Activated T-helper 1 cell treated with anti-CD3 and anti-CD28 coated beads, Interleukin-12 subunit alpha, Interleukin-12 subunit beta, Interleukin-2, Interleukin-4 antibody, amounts not matched to agents 30 ng/mL and 10 ng/mL and 1 ng/mL, durations not matched to agents 14 hours and 24 hours and 36 hours (primary cell): ENCODE measurements around the gene RPL31. TPM values are rescaled to one million over a fixed set of nuclear protein-coding genes. Genes with fewer than 3 reads are reported as not detected.

ENCODE experiments used
- DNase-seq: peaks from one replicate; pipeline ENCODE4 v3.0.0; 2021; ENCODE audit warnings: low spot score
- H3K27ac Mint-ChIP-seq: one replicate; pipeline ENCODE4 v1.8.0; 2021; ENCODE audit warnings: mild to moderate bottlenecking, mixed read lengths
- H3K27me3 Mint-ChIP-seq: one replicate; pipeline ENCODE4 v1.8.0; 2022; ENCODE audit warnings: mild to moderate bottlenecking, moderate library complexity, mixed read lengths; ENCODE audit not compliant: insufficient read depth
- H3K36me3 Mint-ChIP-seq: one replicate; pipeline ENCODE4 v1.8.0; 2021; ENCODE audit warnings: low read depth, mixed read lengths
- H3K4me1 Mint-ChIP-seq: one replicate; pipeline ENCODE4 v1.8.0; 2021; ENCODE audit warnings: low read depth, mixed read lengths
- H3K4me3 Mint-ChIP-seq: one replicate; pipeline ENCODE4 v1.8.0; 2021; ENCODE audit warnings: mild to moderate bottlenecking, moderate library complexity, mixed read lengths
- H3K9me3 Mint-ChIP-seq: one replicate; pipeline ENCODE4 v1.8.0; 2021; ENCODE audit warnings: mixed read lengths
- intact Hi-C: fragments of 100-400 bp; cut with micrococcal nuclease; formaldehyde crosslinking; loops from one replicate; pipeline ENCODE4 v1.15.1; 2024
- total RNA-seq: library from RNA; stranded (reverse); gene quantifications from 2 replicates; pipeline ENCODE4 v1.2.3, GENCODE V29; 2022

The RPL31 gene
- total RNA-seq, 1 donor from 2014 or later, result 1,092 TPM

DNA sequence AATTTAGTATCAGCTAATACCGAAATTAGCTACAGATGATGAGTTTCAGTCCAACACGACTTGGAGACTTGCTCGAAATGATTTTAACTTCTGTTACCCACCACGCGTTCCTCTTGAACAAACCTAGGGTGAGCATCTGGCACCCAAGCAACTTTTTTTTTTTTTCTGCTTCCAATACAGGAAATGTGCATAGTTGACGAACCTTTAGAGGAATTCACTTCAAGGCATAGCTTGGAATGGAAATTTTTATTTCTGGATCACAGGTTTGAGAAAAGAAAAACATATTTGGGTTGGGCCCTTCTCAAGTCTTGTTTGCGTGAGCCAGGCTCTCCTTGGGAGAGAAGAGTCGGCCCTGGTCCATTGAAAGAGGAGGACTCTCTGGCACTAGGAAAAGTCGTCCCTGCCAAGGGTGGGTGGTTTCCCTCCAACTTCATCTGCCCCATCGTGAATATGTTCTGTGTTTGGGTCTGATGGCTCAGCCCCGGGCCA lies 37.4 kb upstream of the RPL31 start:
- Mint-ChIP-seq H3K4me3 (no peak overlapping the region), H3K36me3 (no peaks in the 10 kb centered on the region), H3K9me3 (no peaks in the 10 kb centered on the region), H3K27me3 (no peaks in the 10 kb centered on the region), H3K4me1 (no peaks in the 10 kb centered on the region), H3K27ac (no peak overlapping the region)
- intact Hi-C loops, result no loop called here
- no peak for DNase-seq

DNA sequence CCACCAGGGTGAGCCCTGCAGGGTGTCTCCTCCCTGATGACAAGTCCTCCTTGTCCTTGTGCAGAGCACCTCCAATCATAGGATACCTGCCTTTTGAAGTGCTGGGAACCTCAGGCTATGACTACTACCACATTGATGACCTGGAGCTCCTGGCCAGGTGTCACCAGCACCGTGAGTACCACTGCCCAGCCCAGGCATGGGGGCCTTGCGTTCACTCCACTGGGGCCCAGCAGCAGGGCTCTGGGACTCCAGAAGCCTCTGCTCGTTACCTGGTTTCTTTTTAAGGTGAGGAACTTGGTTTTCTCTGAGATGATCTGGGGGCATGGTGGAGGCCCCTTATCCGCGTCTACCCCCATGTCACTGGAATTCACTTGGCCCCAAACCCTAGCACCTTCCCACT lies 36.5 kb upstream of the RPL31 start:
- H3K9me3 Mint-ChIP-seq, result no peaks in the 10 kb centered on the region
- no peaks in the 10 kb centered on the region for H3K36me3 Mint-ChIP-seq
- no peak for DNase-seq
- no peak overlapping the region for H3K27ac Mint-ChIP-seq
- H3K4me3 Mint-ChIP-seq, result no peak overlapping the region
- H3K27me3 Mint-ChIP-seq, result no peaks in the 10 kb centered on the region
- no peaks in the 10 kb centered on the region for H3K4me1 Mint-ChIP-seq
- intact Hi-C loops, result no loop called here

DNA sequence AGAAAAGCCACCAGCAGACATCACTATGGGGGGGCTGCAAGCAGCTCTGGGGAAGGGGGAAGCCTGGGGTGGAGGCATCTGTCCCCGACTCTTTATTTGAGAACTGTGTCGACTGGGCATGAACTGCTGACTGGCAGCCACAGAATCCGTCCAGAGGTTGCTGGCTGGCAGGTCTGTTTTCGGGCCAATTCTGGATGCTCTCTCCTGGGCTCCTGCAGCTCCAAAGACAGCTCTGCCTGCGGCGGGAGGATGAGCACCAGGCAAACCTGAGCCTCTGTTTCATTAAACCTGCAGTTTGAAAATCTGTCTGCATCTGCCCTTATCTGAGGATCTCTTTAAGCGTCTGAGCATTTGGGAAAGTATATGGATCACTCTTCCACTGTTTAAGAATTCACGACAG lies 34.4 kb upstream of the RPL31 start:
- Mint-ChIP-seq H3K27ac (no peak overlapping the region), H3K27me3 (no peaks in the 10 kb centered on the region), H3K4me1 (no peaks in the 10 kb centered on the region), H3K36me3 (no peaks in the 10 kb centered on the region), H3K4me3 (no peak overlapping the region), H3K9me3 (no peaks in the 10 kb centered on the region)
- intact Hi-C loops, result loop anchor here (1.0 kb wide), 1 partner anchor 12 kb away; no protein-coding TSS in a partner anchor
- DNase-seq, result no peak

DNA sequence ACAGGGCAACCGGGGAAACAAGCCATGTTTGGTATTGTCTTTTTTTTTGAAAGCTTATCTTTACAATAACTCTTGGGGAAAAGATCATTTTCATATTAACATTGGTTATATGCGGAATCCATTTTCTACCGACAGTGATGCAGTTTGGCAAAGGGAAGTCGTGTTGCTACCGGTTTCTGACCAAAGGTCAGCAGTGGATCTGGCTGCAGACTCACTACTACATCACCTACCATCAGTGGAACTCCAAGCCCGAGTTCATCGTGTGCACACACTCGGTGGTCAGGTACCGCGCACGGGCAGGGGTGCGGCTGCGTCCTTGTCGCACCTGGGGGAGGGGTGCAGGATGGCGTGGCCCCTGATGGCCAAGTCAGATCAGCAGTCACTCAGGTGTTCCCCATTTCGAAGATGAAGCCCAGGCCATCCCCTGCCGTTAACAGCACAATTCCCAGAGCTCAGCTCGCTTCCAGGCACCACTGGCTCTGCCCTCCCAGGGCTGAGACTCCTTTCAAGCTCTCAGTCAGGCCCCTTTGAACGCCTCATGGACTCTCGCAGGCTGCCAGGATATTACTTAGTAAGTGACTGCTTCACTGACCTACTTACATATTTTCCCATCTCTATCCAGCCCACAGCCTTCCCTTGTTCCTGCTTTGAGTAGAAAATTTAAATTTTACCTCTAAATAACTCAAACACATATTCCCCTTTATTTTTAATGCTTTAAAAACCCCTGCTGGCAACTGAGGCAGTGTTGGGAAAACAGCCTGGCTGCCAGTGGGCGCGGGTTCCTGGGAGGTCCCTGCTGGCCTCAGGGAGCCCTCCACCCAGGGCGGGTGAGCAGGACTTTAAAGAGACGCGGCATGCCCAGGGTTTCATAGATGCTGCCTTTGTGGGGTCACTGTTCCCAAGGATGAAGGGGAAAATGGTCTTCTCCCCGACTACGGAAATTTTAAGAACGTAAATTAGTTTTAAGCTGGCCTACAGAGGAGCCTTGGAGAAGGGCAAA lies 33.6 kb upstream of the RPL31 start:
- no peaks in the 10 kb centered on the region for H3K4me1 Mint-ChIP-seq
- H3K4me3 Mint-ChIP-seq, result no peak overlapping the region
- no peak overlapping the region for H3K27ac Mint-ChIP-seq

DNA sequence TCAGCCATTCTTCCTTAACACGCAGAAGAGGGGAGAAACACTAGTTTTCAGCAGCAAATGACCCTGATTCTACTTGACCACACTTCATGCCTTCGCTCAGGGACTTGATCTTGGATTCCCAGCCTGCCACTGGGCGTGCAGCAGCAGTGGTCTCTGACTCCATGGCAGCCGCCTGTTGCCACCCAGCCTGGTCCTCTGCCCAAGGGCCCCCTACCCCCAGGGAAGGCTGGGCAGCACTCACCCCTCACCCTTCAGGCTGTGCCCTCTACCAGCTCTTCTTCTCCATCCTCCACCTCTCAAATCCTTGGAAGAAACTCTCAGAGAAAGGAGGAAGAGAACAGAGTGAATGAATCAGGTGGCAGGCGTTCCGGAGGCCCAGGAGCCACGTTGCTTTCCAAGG lies 32.1 kb upstream of the RPL31 start:
- intact Hi-C loops, result no loop called here
- Mint-ChIP-seq H3K27me3 (no peaks in the 10 kb centered on the region), H3K9me3 (no peaks in the 10 kb centered on the region), H3K27ac (no peak overlapping the region), H3K36me3 (no peaks in the 10 kb centered on the region), H3K4me1 (no peaks in the 10 kb centered on the region), H3K4me3 (no peak overlapping the region)
- DNase-seq, result no peak

More for the DNA sequence above, 33.6 kb upstream of the RPL31 start:
- no peak for DNase-seq
- Mint-ChIP-seq H3K36me3 (no peaks in the 10 kb centered on the region), H3K9me3 (no peaks in the 10 kb centered on the region), H3K27me3 (no peaks in the 10 kb centered on the region)
- intact Hi-C loops, result no loop called here

DNA sequence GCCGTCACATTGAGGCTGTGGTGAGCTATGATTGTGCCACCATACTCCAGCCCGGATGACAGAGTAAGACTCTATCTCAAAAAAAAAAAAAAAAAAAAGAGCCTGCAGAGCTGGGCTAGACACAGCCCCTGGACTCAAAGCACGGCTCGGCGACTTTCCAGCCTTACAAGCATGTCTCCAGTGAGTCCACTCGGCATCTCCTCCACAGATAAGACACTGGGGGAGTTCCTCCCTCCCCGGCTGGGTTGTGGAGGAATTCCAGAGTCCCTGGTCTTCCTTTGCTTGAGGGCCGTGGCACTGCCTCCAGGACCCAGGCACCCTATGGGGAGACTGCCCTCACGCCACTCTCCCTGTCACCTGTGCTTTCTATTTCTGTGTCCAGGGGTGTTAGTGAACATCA lies 30.9 kb upstream of the RPL31 start:
- no peak overlapping the region for H3K27ac Mint-ChIP-seq
- H3K9me3 Mint-ChIP-seq, result no peaks in the 10 kb centered on the region
- no peaks in the 10 kb centered on the region for H3K36me3 Mint-ChIP-seq
- H3K27me3 Mint-ChIP-seq, result no peaks in the 10 kb centered on the region
- no peak for DNase-seq
- no peaks in the 10 kb centered on the region for H3K4me1 Mint-ChIP-seq
- intact Hi-C loops, result no loop called here
- H3K4me3 Mint-ChIP-seq, result no peak overlapping the region

DNA sequence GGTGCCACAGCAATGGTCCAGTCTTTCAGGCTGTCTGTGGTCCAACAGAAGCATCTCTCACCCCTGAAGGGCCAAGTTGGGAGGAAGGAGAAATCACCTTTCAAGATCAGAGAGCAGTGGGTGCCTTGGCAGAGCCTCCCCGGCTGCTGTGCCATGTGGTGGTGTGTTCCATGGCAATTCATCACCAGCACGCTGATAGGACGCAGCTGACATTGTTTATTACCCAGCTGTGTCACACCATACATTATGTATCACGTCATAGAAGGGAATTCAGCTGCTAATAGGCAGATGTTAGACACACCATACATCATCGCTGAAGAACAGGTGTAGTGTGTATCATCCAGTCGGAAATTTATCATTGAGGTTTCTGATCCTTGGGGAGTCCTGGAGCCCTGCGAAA lies 29.6 kb upstream of the RPL31 start:
- no peak overlapping the region for H3K4me3 Mint-ChIP-seq
- no peaks in the 10 kb centered on the region for H3K4me1 Mint-ChIP-seq
- H3K9me3 Mint-ChIP-seq, result no peaks in the 10 kb centered on the region
- H3K27me3 Mint-ChIP-seq, result no peaks in the 10 kb centered on the region
- H3K36me3 Mint-ChIP-seq, result no peaks in the 10 kb centered on the region
- intact Hi-C loops, result no loop called here
- H3K27ac Mint-ChIP-seq, result no peak overlapping the region
- no peak for DNase-seq

DNA sequence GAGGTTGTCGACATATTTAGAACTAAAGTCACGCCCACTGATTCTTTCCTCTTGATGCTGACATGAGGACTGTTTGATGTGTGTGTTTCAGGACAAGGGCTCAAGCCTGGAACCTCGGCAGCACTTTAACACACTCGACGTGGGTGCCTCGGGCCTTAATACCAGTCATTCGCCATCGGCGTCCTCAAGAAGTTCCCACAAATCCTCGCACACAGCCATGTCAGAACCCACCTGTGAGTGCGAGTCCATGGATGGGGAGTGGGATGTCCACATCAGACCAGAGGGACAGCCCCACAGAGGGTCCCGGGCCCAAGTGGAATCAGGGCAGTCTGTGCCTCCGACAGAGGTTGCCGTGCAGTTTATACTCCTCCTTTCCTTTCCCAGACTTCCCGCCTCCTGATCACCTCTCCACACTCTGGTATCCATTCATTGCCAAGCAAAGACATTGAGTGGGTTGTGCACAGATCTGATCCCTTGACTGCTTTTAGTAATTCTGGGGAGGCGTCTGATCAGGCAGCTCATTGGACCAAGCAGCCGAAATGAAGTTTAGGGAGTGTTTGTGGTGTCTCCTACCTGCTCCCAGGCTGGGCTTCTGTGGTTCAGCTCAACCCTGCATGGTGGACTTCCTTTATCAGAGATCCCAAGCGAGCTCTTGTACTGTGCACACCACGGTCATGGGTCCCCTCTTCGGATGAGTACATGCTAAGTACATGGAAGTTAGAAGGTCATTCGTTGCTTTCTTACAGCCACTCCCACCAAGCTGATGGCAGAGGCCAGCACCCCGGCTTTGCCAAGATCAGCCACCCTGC lies 27.2 kb upstream of the RPL31 start:
- H3K36me3 Mint-ChIP-seq, result no peaks in the 10 kb centered on the region

DNA sequence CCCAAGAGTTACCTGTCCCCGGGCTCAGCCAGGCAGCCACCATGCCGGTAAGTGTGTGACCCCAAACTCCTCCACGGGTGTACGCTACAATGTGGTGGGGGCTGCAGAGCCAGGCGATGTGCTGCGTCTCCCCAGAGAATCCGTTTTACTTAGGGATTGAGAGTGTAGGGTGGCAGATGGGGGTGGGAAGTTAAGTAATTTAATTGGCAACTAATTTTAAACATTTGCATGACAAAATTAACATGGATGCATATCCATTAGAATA lies 26.6 kb upstream of the RPL31 start:
- Mint-ChIP-seq H3K27me3 (no peaks in the 10 kb centered on the region), H3K4me3 (no peak overlapping the region), H3K4me1 (no peaks in the 10 kb centered on the region), H3K27ac (no peak overlapping the region), H3K9me3 (no peaks in the 10 kb centered on the region), H3K36me3 (no peaks in the 10 kb centered on the region)
- no peak for DNase-seq
- intact Hi-C loops, result no loop called here

More for the DNA sequence above, 27.2 kb upstream of the RPL31 start:
- H3K27me3 Mint-ChIP-seq, result no peaks in the 10 kb centered on the region
- intact Hi-C loops, result no loop called here
- no peaks in the 10 kb centered on the region for H3K9me3 Mint-ChIP-seq
- H3K4me3 Mint-ChIP-seq, result no peak overlapping the region
- H3K27ac Mint-ChIP-seq, result no peak overlapping the region
- no peak for DNase-seq
- no peaks in the 10 kb centered on the region for H3K4me1 Mint-ChIP-seq

DNA sequence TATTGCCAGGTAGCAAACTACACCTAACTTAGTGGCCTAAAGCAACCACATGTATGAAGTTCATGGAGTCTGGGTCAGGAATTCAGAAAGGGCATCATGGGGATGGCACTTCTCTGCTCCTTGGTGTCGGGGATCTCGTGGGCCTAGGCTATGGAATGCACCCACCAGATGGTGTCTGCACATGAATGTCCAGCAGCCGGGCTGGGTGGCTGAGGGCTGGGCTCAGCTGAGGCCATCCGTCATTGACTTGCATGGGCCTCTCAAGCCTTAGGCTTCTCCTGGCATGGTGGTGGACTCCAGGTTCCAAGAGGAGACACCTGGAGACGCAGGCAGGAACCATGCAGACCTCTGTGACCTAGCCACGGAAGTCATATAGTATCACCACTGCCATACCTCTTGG lies 26.0 kb upstream of the RPL31 start:
- Mint-ChIP-seq H3K27ac (no peak overlapping the region), H3K9me3 (no peaks in the 10 kb centered on the region), H3K4me1 (no peaks in the 10 kb centered on the region), H3K36me3 (no peaks in the 10 kb centered on the region), H3K4me3 (no peak overlapping the region), H3K27me3 (no peaks in the 10 kb centered on the region)
- intact Hi-C loops, result no loop called here
- no peak for DNase-seq

DNA sequence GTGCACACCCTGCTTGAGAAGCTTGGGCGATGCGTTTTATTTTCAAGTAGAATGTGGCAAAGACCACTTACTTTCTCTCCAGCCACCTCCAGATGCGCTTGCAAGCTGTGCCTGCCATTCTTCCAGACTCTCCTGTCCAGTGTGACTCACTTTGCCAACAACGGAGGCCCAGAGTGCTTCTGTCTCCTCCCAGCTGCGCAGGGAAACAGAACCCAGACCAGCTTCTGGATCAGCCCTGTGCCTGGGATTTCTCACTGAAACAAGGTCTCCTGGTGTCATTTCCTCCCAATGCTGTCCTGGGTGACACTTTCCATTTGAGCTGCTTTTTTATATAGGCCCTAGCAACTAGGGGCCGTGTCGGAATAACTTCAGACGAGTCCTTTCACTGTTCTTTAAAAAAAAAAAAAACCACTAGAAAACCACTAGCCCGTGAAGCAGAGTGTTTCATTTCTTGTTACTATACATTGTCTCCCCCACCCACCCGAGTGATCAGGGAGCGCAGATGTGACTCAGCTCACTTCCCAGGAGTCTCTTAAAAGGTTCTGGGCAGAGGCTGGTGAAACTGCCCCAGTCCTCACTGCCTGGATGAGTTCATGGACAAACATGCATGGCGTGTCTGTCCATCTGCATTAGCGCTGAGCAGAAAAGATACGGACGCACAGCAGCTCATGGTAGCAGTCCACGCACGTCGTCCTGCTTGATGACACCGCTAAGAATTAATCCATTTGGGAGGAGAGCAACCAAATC lies 25.3 kb upstream of the RPL31 start:
- Mint-ChIP-seq H3K9me3 (no peaks in the 10 kb centered on the region), H3K4me1 (no peaks in the 10 kb centered on the region), H3K4me3 (no peak overlapping the region), H3K27ac (no peak overlapping the region), H3K27me3 (no peaks in the 10 kb centered on the region), H3K36me3 (no peaks in the 10 kb centered on the region)
- intact Hi-C loops, result no loop called here
- DNase-seq, result no peak

DNA sequence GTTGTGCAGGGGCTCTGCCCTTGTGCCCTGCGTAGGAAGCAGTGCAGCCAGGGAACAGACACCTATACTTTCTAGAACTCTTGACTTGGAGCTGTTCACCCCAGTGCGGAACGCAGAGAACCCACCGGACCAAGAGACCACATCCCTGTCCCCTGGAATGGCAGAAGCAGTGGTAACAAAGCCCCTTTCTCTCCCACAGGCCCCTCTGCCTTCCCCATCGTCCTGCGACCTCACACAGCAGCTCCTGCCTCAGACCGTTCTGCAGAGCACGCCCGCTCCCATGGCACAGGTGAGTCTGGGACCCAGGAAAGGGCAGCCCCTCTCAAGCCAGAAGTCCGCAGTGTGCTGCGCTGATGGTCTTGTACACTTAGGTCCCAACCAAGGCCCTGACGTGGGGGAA lies 24.6 kb upstream of the RPL31 start:
- H3K27ac Mint-ChIP-seq, result no peak overlapping the region
- intact Hi-C loops, result no loop called here
- H3K27me3 Mint-ChIP-seq, result no peaks in the 10 kb centered on the region
- H3K4me3 Mint-ChIP-seq, result no peak overlapping the region
- no peaks in the 10 kb centered on the region for H3K4me1 Mint-ChIP-seq
- DNase-seq, result no peak
- no peaks in the 10 kb centered on the region for H3K36me3 Mint-ChIP-seq
- H3K9me3 Mint-ChIP-seq, result no peaks in the 10 kb centered on the region
